ENCODE measurements around the gene PSMD8. TPM values are rescaled to one million over a fixed set of nuclear protein-coding genes. Genes with fewer than 3 reads are reported as not detected.
"Not testable (repeated sequence)": the region's sequence is repeated elsewhere in the genome, so short reads cannot be mapped to it uniquely, and the experiment has no call there.

The PSMD8 gene
- total RNA-seq, 4 donors from 2014 or later: 28.1 to 171 (median 78.5) TPM

- whole genome bisulfite sequencing, 2 donors (ENCODE audit: low coverage in 1 of 2): 82 to 100% methylated on average over 1 to 9 of the region's 9 CpGs
- Histone ChIP-seq H3K27ac (no peak overlapping the region), H3K4me3 (no peak overlapping the region), H3K4me1 (peaks cover 5 to 21% (median 18%) of the 10 kb centered on the region in 4 donors), H3K9me3 (no peaks in the 10 kb centered on the region), H3K36me3 (no peaks in the 10 kb centered on the region), H3K27me3 (peaks cover 54% of the 10 kb centered on the region)
- intact Hi-C loops (cut with DNase I; ENCODE audit: low total_unique reads) (no loop called here), in situ Hi-C loops (cut with MboI; ENCODE audit: low pct_ligation_motif_present in 1 of 4, low pct_unique_long_range_greater_than_20kb in 1 of 4, low sequenced_read_pairs in 3 of 4) (no loop called here)
- no peak for TF ChIP-seq POLR2A (IDR thresholded peaks at IDR 0.05)
- TF ChIP-seq EP300 (IDR thresholded peaks at IDR 0.05; ENCODE audit: low read depth): no peak
- no peak for TF ChIP-seq POLR2AphosphoS5 (IDR thresholded peaks at IDR 0.05)
- TF ChIP-seq CTCF (IDR thresholded peaks at IDR 0.05): no peak
- DNase-seq: no peak
Observed at GRCh38 chr19:38360351-38360750, 14.0 kb upstream of the PSMD8 start.

- no peak for DNase-seq
- Histone ChIP-seq H3K4me3 (peak overlapping the region; percentile 9 to 56 (median 34)), H3K27me3 (peaks cover 55% of the 10 kb centered on the region), H3K36me3 (no peaks in the 10 kb centered on the region), H3K4me1 (peaks cover 5 to 21% (median 18%) of the 10 kb centered on the region in 4 donors), H3K9me3 (no peaks in the 10 kb centered on the region), H3K27ac (no peak overlapping the region)
- 12 to 23% methylated on average over 17 to 23 of the region's 23 CpGs for WGBS, 2 donors (ENCODE audit: low coverage in 1 of 2)
- in situ Hi-C loops (cut with MboI; ENCODE audit: low pct_ligation_motif_present in 1 of 4, low pct_unique_long_range_greater_than_20kb in 1 of 4, low sequenced_read_pairs in 3 of 4): no loop called here
- TF ChIP-seq POLR2AphosphoS5 (IDR thresholded peaks at IDR 0.05) (no peak), CTCF (IDR thresholded peaks at IDR 0.05) (no peak), EP300 (IDR thresholded peaks at IDR 0.05; ENCODE audit: low read depth) (no peak), POLR2A (IDR thresholded peaks at IDR 0.05) (no peak)
- intact Hi-C loops (cut with DNase I; ENCODE audit: low total_unique reads): no loop called here
Observed at GRCh38 chr19:38360839-38361631, 13.3 kb upstream of the PSMD8 start.

- peak; percentile 79 for DNase-seq
- TF ChIP-seq EP300 (IDR thresholded peaks at IDR 0.05; ENCODE audit: low read depth) (no peak), CTCF (IDR thresholded peaks at IDR 0.05) (peak; percentile 21 to 55 (median 36)), POLR2AphosphoS5 (IDR thresholded peaks at IDR 0.05) (no peak), POLR2A (IDR thresholded peaks at IDR 0.05) (no peak)
- Histone ChIP-seq H3K9me3 (no peaks in the 10 kb centered on the region), H3K27me3 (peaks cover 55% of the 10 kb centered on the region), H3K4me1 (peaks cover 5 to 21% (median 18%) of the 10 kb centered on the region in 4 donors), H3K4me3 (peak overlapping the region; percentile 9 to 56 (median 34)), H3K27ac (peak overlapping the region in 2 of 4 donors; percentile 55 to 77), H3K36me3 (no peaks in the 10 kb centered on the region)
- intact Hi-C loops (cut with DNase I; ENCODE audit: low total_unique reads): no loop called here
- WGBS, 2 donors (ENCODE audit: low coverage in 1 of 2): 0% methylated on average over 24 of the region's 37 CpGs; no CpG with 5 or more reads in 1 of the 2 donors
- in situ Hi-C loops (cut with MboI; ENCODE audit: low pct_ligation_motif_present in 1 of 4, low pct_unique_long_range_greater_than_20kb in 1 of 4, low sequenced_read_pairs in 3 of 4): no loop called here
Observed at GRCh38 chr19:38361633-38362075, 12.7 kb upstream of the PSMD8 start.

GRCh38 chr19:38362076-38362945, 12.1 kb upstream of the PSMD8 start:
- intact Hi-C loops (cut with DNase I; ENCODE audit: low total_unique reads): no loop called here
- no peaks in the 10 kb centered on the region for H3K9me3 ChIP-seq
- H3K27ac ChIP-seq: peak overlapping the region; percentile 41 to 77 (median 55)
- DNase-seq: peak; percentile 89
- peak overlapping the region; percentile 9 to 56 (median 34) for H3K4me3 ChIP-seq
- peaks cover 54% of the 10 kb centered on the region for H3K27me3 ChIP-seq
- H3K4me1 ChIP-seq: peaks cover 5 to 21% (median 18%) of the 10 kb centered on the region in 4 donors
- WGBS, 2 donors (ENCODE audit: low coverage in 1 of 2): 3% methylated on average over 40 of the region's 68 CpGs; no CpG with 5 or more reads in 1 of the 2 donors
- no peaks in the 10 kb centered on the region for H3K36me3 ChIP-seq
- in situ Hi-C loops (cut with MboI; ENCODE audit: low pct_ligation_motif_present in 1 of 4, low pct_unique_long_range_greater_than_20kb in 1 of 4, low sequenced_read_pairs in 3 of 4): no loop called here
- peak in 2 of 3 donors; percentile 7 to 14 for TF ChIP-seq POLR2AphosphoS5 (IDR thresholded peaks at IDR 0.05)
- no peak for TF ChIP-seq CTCF (IDR thresholded peaks at IDR 0.05)
- TF ChIP-seq EP300 (IDR thresholded peaks at IDR 0.05; ENCODE audit: low read depth): no peak
- peak; percentile 27 for TF ChIP-seq POLR2A (IDR thresholded peaks at IDR 0.05)

GRCh38 chr19:38362946-38363688, 11.3 kb upstream of the PSMD8 start:
- DNase-seq; intact Hi-C loops (cut with DNase I; ENCODE audit: low total_unique reads); in situ Hi-C loops (cut with MboI; ENCODE audit: low pct_ligation_motif_present in 1 of 4, low pct_unique_long_range_greater_than_20kb in 1 of 4, low sequenced_read_pairs in 3 of 4); H3K9me3 ChIP-seq; H3K36me3 ChIP-seq: not testable (repeated sequence)
- peaks cover 46% of the 10 kb centered on the region for H3K27me3 ChIP-seq
- peaks cover 5 to 21% (median 18%) of the 10 kb centered on the region in 4 donors for H3K4me1 ChIP-seq
- WGBS, 2 donors (ENCODE audit: low coverage in 1 of 2): 64 to 73% methylated on average over 10 to 15 of the region's 16 CpGs
- H3K4me3 ChIP-seq: peak overlapping the region in 2 of 4 donors; percentile 52 to 56
- peak overlapping the region in 1 of 4 donors; percentile 55 for H3K27ac ChIP-seq

Data from transverse colon (tissue), 4 donors.